Erythroblast (primary cell): ENCODE results near the gene NT5C1B.

Experiments used
- GATA1 ChIP-seq: IDR thresholded peaks from 2 replicates; pipeline ENCODE4 v1.6.1; 2011; ENCODE audit warnings: low read depth, mild to moderate bottlenecking, control low read depth, low read length, moderate library complexity
- POLR2A ChIP-seq: IDR thresholded peaks from 2 replicates; pipeline ENCODE4 v1.6.1; 2011; ENCODE audit warnings: mild to moderate bottlenecking, low read length

DNA sequence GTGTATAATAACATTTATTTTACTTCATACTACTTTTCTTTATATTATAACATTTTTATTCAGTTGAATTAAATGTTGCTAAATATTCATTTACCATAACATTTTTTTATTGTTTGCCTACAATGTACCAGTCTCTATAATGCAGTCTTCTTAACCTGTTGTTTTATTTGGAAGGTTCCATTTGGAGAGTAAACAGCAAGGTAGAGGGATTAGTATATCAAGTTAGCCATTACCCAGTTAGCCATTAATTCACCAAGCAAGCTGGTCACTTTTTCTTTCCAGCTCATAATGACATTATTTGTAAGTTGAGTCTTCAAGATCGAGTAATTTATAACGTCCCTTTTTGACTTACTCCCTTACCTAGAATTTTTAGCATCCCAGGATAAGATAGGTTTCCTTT, 29.7 kb upstream of the NT5C1B start:
- TF ChIP-seq POLR2A (no peak), GATA1 (no peak)
